ENCODE results near the gene CAPNS1.

- TF ChIP-seq, protein P1, sequence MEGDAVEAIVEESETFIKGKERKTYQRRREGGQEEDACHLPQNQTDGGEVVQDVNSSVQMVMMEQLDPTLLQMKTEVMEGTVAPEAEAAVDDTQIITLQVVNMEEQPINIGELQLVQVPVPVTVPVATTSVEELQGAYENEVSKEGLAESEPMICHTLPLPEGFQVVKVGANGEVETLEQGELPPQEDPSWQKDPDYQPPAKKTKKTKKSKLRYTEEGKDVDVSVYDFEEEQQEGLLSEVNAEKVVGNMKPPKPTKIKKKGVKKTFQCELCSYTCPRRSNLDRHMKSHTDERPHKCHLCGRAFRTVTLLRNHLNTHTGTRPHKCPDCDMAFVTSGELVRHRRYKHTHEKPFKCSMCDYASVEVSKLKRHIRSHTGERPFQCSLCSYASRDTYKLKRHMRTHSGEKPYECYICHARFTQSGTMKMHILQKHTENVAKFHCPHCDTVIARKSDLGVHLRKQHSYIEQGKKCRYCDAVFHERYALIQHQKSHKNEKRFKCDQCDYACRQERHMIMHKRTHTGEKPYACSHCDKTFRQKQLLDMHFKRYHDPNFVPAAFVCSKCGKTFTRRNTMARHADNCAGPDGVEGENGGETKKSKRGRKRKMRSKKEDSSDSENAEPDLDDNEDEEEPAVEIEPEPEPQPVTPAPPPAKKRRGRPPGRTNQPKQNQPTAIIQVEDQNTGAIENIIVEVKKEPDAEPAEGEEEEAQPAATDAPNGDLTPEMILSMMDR (IDR thresholded peaks at IDR 0.05) = no peak
- no peak for TF ChIP-seq POLR2A (IDR thresholded peaks at IDR 0.05)
Measured at GRCh38 chr19:36142496-36142895, 2.6 kb downstream of the CAPNS1 start.
